Ishikawa (cell line): ENCODE measurements around the gene CHMP4B.

Source experiments
- EP300 ChIP-seq: IDR thresholded peaks from 2 replicates; pipeline ENCODE4 v1.6.1; 2012; ENCODE audit warnings: borderline replicate concordance
- MAX ChIP-seq: IDR thresholded peaks from 2 replicates; pipeline ENCODE4 v1.6.1; 2012
- REST ChIP-seq: IDR thresholded peaks from 2 replicates; pipeline ENCODE4 v1.6.1; 2012; ENCODE audit warnings: low read depth, mild to moderate bottlenecking
- TAF1 ChIP-seq: IDR thresholded peaks from 2 replicates; pipeline ENCODE4 v1.6.1; 2012; ENCODE audit warnings: low read depth, mild to moderate bottlenecking
- TEAD4 ChIP-seq: IDR thresholded peaks from 2 replicates; pipeline ENCODE4 v1.6.1; 2012
- YY1 ChIP-seq: IDR thresholded peaks from 2 replicates; pipeline ENCODE4 v1.6.1; 2012; ENCODE audit warnings: low read depth

GRCh38 chr20:33781133-33781532 is 30.0 kb upstream of the CHMP4B start:
- no peak for TF ChIP-seq REST
- TF ChIP-seq MAX = no peak
- TF ChIP-seq YY1 = no peak
- no peak for TF ChIP-seq EP300
- TF ChIP-seq TAF1 = no peak
- TF ChIP-seq TEAD4 = no peak
